OCI-LY3 (cell line): ENCODE data around the gene TMPRSS13.

Experiments used
- H2AFZ ChIP-seq: fragments of 200-600, 300-600 bp; shearing (Covaris generic); 2 replicates; pipeline ENCODE4 v1.6.0; 2014; ENCODE audit warnings: antibody characterized with exemption, low read depth, low read length
- H3K27ac ChIP-seq: fragments of 200-600, 300-600 bp; sonication (generic); 2 replicates; pipeline ENCODE4 v1.5.1; 2014; ENCODE audit warnings: mild to moderate bottlenecking, low read length, moderate library complexity, mixed read lengths
- H3K27me3 ChIP-seq: fragments of 200-600, 300-600 bp; sonication (generic); 2 replicates; pipeline ENCODE4 v1.6.1; 2014; ENCODE audit warnings: low read depth, low read length, mixed read lengths
- H3K36me3 ChIP-seq: fragments of 200-600, 300-600 bp; sonication (generic); replicated peaks from 2 replicates; pipeline ENCODE3; 2014; ENCODE audit warnings: low read depth, low read length, mixed read lengths
- H3K4me1 ChIP-seq: fragments of 300-600, 200-600 bp; sonication (generic); 2 replicates; pipeline ENCODE4 v1.6.1; 2014; ENCODE audit warnings: low read length, mixed read lengths
- H3K4me2 ChIP-seq: fragments of 200-600, 300-600 bp; sonication (generic); 2 replicates; pipeline ENCODE4 v1.6.1; 2014; ENCODE audit warnings: low read length, mixed read lengths
- H3K4me3 ChIP-seq: fragments of 300-600, 200-600 bp; sonication (generic); 2 replicates; pipeline ENCODE4 v1.5.1; 2014; ENCODE audit warnings: antibody characterized with exemption, mild to moderate bottlenecking, low read length, moderate library complexity
- H3K79me2 ChIP-seq: fragments of 300-600, 200-600 bp; shearing (Covaris generic); 2 replicates; pipeline ENCODE4 v1.6.1; 2014; ENCODE audit warnings: mild to moderate bottlenecking, low read length, mixed read lengths
- H3K9ac ChIP-seq: fragments of 300-600, 200-600 bp; shearing (Covaris generic); 2 replicates; pipeline ENCODE4 v1.6.0; 2014; ENCODE audit warnings: mild to moderate bottlenecking, low read length, moderate library complexity
- H3K9me3 ChIP-seq: fragments of 200-600, 300-600 bp; shearing (Covaris generic); 2 replicates; pipeline ENCODE4 v1.6.1; 2014; ENCODE audit warnings: low read length, mixed read lengths; ENCODE audit not compliant: insufficient read depth
- H4K20me1 ChIP-seq: fragments of 200-600, 300-600 bp; sonication (generic); 2 replicates; pipeline ENCODE4 v1.6.1; 2016; ENCODE audit warnings: low read length, mixed read lengths; ENCODE audit not compliant: insufficient read depth
- EZH2phosphoT487 ChIP-seq: fragments of 200-600 bp; shearing (Covaris generic); IDR thresholded peaks from 2 replicates; pipeline ENCODE4 v1.6.1; 2018; ENCODE audit warnings: antibody characterized with exemption, mixed run types, low read depth
- TF ChIP-seq, protein P1 (sequence below): fragments of 200-600, 300-600 bp; sonication (generic); IDR thresholded peaks from 2 replicates; pipeline ENCODE4 v1.5.1; 2014; ENCODE audit warnings: antibody characterized with exemption, low read length, low read depth

Gene TMPRSS13

DNA sequence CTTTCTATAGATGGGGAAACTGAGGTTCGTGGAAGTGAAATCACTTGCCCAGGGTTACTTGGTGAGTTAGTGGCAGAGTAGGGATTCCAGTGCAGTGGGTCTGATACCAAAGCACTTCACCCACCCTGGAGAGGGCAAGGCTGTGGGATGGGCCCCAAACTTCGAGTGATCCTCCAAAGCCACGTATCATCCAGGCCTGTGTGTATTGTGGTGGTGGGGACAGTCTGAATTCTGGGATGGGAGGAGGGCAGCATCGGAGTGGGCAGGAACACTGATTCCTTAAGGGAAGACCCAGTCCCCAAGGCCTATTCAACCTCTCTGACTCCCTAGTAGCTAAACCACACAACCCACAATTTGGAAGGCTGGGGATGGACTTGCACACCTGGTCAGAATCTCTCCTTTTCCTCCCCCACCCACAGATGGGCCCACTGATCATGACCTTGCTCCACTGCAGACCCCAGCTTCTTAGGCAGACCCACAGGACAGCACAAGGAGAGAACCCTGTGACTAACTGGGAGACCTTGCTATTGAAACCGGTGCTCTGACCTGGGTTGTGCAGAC is 11.5 kb downstream of the TMPRSS13 start:
- Histone ChIP-seq H3K4me3 (no peak overlapping the region), H3K27ac (no peak overlapping the region), H3K9ac (no peak overlapping the region), H3K9me3 (no peaks in the 10 kb centered on the region), H4K20me1 (no peaks in the 10 kb centered on the region), H3K4me2 (no peak overlapping the region), H3K27me3 (no peaks in the 10 kb centered on the region), H3K79me2 (no peaks in the 10 kb centered on the region), H3K36me3 (no peaks in the 10 kb centered on the region), H2AFZ (no peak overlapping the region), H3K4me1 (peaks cover 18% of the 10 kb centered on the region)
- TF ChIP-seq, protein P1, sequence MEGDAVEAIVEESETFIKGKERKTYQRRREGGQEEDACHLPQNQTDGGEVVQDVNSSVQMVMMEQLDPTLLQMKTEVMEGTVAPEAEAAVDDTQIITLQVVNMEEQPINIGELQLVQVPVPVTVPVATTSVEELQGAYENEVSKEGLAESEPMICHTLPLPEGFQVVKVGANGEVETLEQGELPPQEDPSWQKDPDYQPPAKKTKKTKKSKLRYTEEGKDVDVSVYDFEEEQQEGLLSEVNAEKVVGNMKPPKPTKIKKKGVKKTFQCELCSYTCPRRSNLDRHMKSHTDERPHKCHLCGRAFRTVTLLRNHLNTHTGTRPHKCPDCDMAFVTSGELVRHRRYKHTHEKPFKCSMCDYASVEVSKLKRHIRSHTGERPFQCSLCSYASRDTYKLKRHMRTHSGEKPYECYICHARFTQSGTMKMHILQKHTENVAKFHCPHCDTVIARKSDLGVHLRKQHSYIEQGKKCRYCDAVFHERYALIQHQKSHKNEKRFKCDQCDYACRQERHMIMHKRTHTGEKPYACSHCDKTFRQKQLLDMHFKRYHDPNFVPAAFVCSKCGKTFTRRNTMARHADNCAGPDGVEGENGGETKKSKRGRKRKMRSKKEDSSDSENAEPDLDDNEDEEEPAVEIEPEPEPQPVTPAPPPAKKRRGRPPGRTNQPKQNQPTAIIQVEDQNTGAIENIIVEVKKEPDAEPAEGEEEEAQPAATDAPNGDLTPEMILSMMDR = no peak
- TF ChIP-seq EZH2phosphoT487 = no peak

DNA sequence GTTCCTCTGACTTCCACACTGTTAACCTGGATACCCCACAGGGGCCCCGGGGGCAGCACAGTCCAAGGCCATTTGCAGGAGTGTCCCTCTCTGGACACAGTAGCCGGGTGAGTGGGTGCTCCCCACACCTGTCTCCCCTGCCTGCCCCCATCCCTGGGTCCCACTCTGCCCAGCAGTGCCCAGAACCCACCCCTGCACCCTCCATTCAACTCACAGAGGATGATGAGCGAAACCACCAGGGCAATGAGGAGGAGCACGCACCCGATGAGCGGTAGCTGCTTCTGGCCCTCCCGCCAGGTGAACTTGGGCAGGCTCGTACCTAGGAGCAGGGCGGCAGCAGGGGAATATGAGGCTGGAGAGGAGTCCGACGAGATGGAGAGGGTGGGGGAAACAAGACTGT is 12.2 kb downstream of the TMPRSS13 start:
- no peaks in the 10 kb centered on the region for H3K9me3 ChIP-seq
- no peak overlapping the region for H3K4me2 ChIP-seq
- H3K27ac ChIP-seq = no peak overlapping the region
- no peaks in the 10 kb centered on the region for H4K20me1 ChIP-seq
- peaks cover 18% of the 10 kb centered on the region for H3K4me1 ChIP-seq
- no peaks in the 10 kb centered on the region for H3K36me3 ChIP-seq
- no peaks in the 10 kb centered on the region for H3K27me3 ChIP-seq
- H3K9ac ChIP-seq = no peak overlapping the region
- no peak overlapping the region for H3K4me3 ChIP-seq
- no peak for TF ChIP-seq EZH2phosphoT487
- TF ChIP-seq, protein P1 = no peak
- H2AFZ ChIP-seq = no peak overlapping the region
- H3K79me2 ChIP-seq = no peaks in the 10 kb centered on the region

DNA sequence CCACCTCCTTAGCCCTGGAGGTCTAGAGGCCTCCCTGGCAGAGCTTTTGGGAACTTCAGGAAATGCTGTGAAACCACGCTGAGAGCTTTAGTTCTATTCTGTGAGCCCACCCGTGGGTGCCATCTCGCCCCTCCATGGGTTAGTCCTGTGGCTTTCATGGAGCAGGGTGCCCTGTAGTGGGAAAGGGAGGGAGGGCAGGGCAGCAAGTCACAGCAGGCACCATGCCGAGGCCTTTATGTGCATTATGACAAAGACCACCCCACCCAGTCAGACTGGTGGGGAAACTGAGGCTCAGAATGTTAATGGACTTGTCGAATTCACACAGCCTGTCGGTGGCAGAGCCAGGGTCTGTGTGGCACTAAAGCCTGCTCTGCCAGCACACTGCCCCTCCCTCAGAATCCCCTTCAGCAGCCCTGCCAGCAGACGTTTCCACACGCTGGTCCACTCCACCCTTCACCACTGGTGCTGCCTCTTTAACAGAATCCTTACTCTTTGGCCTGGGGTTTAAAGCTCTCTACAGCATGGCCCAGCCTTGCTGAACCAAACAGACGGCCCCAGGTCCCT is 13.4 kb downstream of the TMPRSS13 start:
- Histone ChIP-seq H3K9ac (no peak overlapping the region), H4K20me1 (no peaks in the 10 kb centered on the region), H3K4me2 (no peak overlapping the region), H3K4me3 (no peak overlapping the region), H3K9me3 (no peaks in the 10 kb centered on the region), H3K79me2 (no peaks in the 10 kb centered on the region), H3K27me3 (no peaks in the 10 kb centered on the region), H3K27ac (no peak overlapping the region), H2AFZ (no peak overlapping the region), H3K4me1 (peaks cover 18% of the 10 kb centered on the region), H3K36me3 (no peaks in the 10 kb centered on the region)
- TF ChIP-seq, protein P1 = no peak
- TF ChIP-seq EZH2phosphoT487 = no peak

DNA sequence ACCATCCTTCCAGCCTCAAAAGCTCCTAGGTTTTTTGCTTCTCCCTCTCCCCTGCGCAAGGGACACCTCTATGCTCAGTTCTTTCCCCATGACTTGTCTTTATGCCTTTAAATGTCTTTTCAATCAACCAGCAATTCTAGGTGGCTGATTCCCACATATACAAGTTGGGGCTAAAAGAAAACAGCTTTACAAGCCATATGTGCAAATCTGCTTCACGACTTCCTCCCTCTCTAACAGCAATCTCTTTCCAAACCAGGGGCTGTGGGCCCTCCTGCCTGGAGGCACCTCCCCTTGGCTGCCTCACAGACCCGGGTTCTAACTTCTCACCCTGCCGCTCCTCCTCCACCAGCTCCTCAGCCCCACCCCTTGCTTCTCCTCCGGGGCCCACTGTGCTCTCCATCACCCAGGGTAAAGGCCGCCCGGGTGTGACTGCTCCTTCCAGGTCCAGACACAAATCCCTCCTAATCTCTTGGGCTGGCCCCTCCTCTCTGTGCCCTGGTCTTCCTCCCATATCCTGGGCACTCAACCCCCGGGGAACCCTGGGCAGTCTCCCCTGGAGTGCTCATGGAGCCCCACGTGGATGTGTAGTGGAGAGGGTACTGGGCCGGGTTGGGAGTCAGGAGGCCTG is 14.1 kb downstream of the TMPRSS13 start:
- H3K79me2 ChIP-seq = no peaks in the 10 kb centered on the region
- H3K27ac ChIP-seq = no peak overlapping the region
- no peak overlapping the region for H3K4me3 ChIP-seq
- H4K20me1 ChIP-seq = no peaks in the 10 kb centered on the region
- no peak overlapping the region for H3K4me2 ChIP-seq
- no peaks in the 10 kb centered on the region for H3K27me3 ChIP-seq
- no peak overlapping the region for H3K9ac ChIP-seq
- H3K4me1 ChIP-seq = peaks cover 14% of the 10 kb centered on the region
- H3K9me3 ChIP-seq = no peaks in the 10 kb centered on the region
- TF ChIP-seq, protein P1 = no peak
- TF ChIP-seq EZH2phosphoT487 = no peak
- H2AFZ ChIP-seq = no peak overlapping the region
- H3K36me3 ChIP-seq = no peaks in the 10 kb centered on the region
